GM19043 (cell line): ENCODE measurements around the gene MAPKAPK5.
"Not testable (repeated sequence)": the region's sequence is repeated elsewhere in the genome, so short reads cannot be mapped to it uniquely, and the experiment has no call there.

Experiments
- ATAC-seq: cut with Tn5 transposase; IDR thresholded peaks from one replicate; pipeline ENCODE4 v1.9.1; 2021; ENCODE audit warnings: low read depth; ENCODE audit not compliant: unreplicated experiment

The MAPKAPK5 gene

GRCh38 chr12:111881716-111882115, 39.7 kb downstream of the MAPKAPK5 start:
- no peak for ATAC-seq

GRCh38 chr12:111886662-111887545, 44.9 kb downstream of the MAPKAPK5 start:
- ATAC-seq = no peak

GRCh38 chr12:111887926-111888745, 46.1 kb downstream of the MAPKAPK5 start:
- no peak for ATAC-seq

- no peak for ATAC-seq
These were observed 51.3 kb downstream of the MAPKAPK5 start for GRCh38 chr12:111893287-111893686.

- ATAC-seq = no peak
These were observed 52.5 kb downstream of the MAPKAPK5 start for GRCh38 chr12:111894556-111894955.

- ATAC-seq = no peak
These were observed 59.2 kb downstream of the MAPKAPK5 start for GRCh38 chr12:111901182-111901581.

GRCh38 chr12:111904446-111904975, 62.5 kb downstream of the MAPKAPK5 start:
- no peak for ATAC-seq

- ATAC-seq = no peak
These were observed 63.5 kb downstream of the MAPKAPK5 start for GRCh38 chr12:111905502-111905901.

- no peak for ATAC-seq
These were observed 65.7 kb downstream of the MAPKAPK5 start for GRCh38 chr12:111907740-111908139.

- ATAC-seq = no peak
These were observed 83.1 kb downstream of the MAPKAPK5 start for GRCh38 chr12:111925171-111925570.

- ATAC-seq = no peak
These were observed 84.6 kb downstream of the MAPKAPK5 start for GRCh38 chr12:111926631-111927030.

- ATAC-seq = no peak
These were observed 85.3 kb downstream of the MAPKAPK5 start for GRCh38 chr12:111927346-111927745.

- ATAC-seq = no peak
These were observed 90.2 kb downstream of the MAPKAPK5 start for GRCh38 chr12:111932241-111932640.

- ATAC-seq = no peak
These were observed 94.8 kb downstream of the MAPKAPK5 start for GRCh38 chr12:111936869-111937268.

- no peak for ATAC-seq
These were observed 95.4 kb downstream of the MAPKAPK5 start for GRCh38 chr12:111937429-111937828.

- no peak for ATAC-seq
These were observed 100.5 kb downstream of the MAPKAPK5 start for GRCh38 chr12:111942557-111942956.

- no peak for ATAC-seq
These were observed 101.9 kb downstream of the MAPKAPK5 start for GRCh38 chr12:111943929-111944328.

- not testable (repeated sequence) for ATAC-seq
These were observed 109.1 kb downstream of the MAPKAPK5 start for GRCh38 chr12:111950961-111951676.
